Activated CD4-positive, alpha-beta T cell treated with anti-CD3 and anti-CD28 coated beads, Interleukin-2, amount 10 ng/mL, durations not matched to agents 7 days and 5 days (primary cell): Measurements from ENCODE around the gene DHRS12. TPM values are rescaled to one million over a fixed set of nuclear protein-coding genes. Genes with fewer than 3 reads are reported as not detected.
"Not testable (repeated sequence)": the region's sequence is repeated elsewhere in the genome, so short reads cannot be mapped to it uniquely, and the experiment has no call there.

ENCODE experiments used
- CTCF ChIA-PET: fragments of 350-600 bp; sonication (Branson Sonifier 250); formaldehyde crosslinking; loops from one replicate; lab custom pipeline; 2021; ENCODE audit warnings: antibody characterized with exemption; lab: Charles Lee
- POLR2A ChIA-PET: fragments of 350-600 bp; sonication (Branson Sonifier 250); formaldehyde crosslinking; loops from one replicate; lab custom pipeline; 2021; ENCODE audit warnings: antibody characterized with exemption; lab: Charles Lee
- DNase-seq: peaks from one replicate; pipeline ENCODE4 v3.0.0-alpha.2; 2020
- H3K27ac Mint-ChIP-seq: one replicate; pipeline ENCODE4 v1.8.0; 2021; ENCODE audit warnings: mild to moderate bottlenecking, moderate library complexity, mixed read lengths
- H3K27me3 Mint-ChIP-seq: one replicate; pipeline ENCODE4 v1.8.0; 2021; ENCODE audit warnings: mixed read lengths
- H3K36me3 Mint-ChIP-seq: one replicate; pipeline ENCODE4 v1.8.0; 2021; ENCODE audit warnings: low read depth, mixed read lengths
- H3K4me1 Mint-ChIP-seq: one replicate; pipeline ENCODE4 v1.8.0; 2021; ENCODE audit warnings: mixed read lengths
- H3K4me3 Mint-ChIP-seq: one replicate; pipeline ENCODE4 v1.8.0; 2021; ENCODE audit warnings: mild to moderate bottlenecking, moderate library complexity, mixed read lengths
- H3K9me3 Mint-ChIP-seq: one replicate; pipeline ENCODE4 v1.8.0; 2021; ENCODE audit warnings: mixed read lengths
- total RNA-seq, 2 experiments: library from RNA; stranded (reverse); gene quantifications; one replicate each; pipeline ENCODE4 v1.2.3, GENCODE V29; 2021

DHRS12 gene
- total RNA-seq, 2 experiments from 2014 or later = 9.5 to 9.7 TPM

- ChIA-PET CTCF (interaction anchor here (0.6 to 7.5 kb wide), 5 partner anchors 10 to 700 kb away, joined by 3 to 41 read pairs (median 3); no protein-coding TSS in a partner anchor), POLR2A (interaction anchor here (0.6 to 0.9 kb wide), 3 partner anchors 20 to 372 kb away, joined by 3 read pairs; partner anchors contain the start of genes INTS6 and TMEM272)
- no peaks in the 10 kb centered on the region for H3K27me3 Mint-ChIP-seq
- peaks cover 9% of the 10 kb centered on the region for H3K36me3 Mint-ChIP-seq
- no peaks in the 10 kb centered on the region for H3K9me3 Mint-ChIP-seq
- peaks cover 97% of the 10 kb centered on the region for H3K4me1 Mint-ChIP-seq
- peak; percentile 54 for DNase-seq
- peak overlapping the region; percentile 65 for H3K4me3 Mint-ChIP-seq
- peak overlapping the region; percentile 97 for H3K27ac Mint-ChIP-seq
Observed at GRCh38 chr13:51825165-51825592, 21.2 kb upstream of the DHRS12 start.

- Mint-ChIP-seq H3K4me1 (peaks cover 98% of the 10 kb centered on the region), H3K27ac (peak overlapping the region; percentile 97), H3K4me3 (peak overlapping the region; percentile 65)
- H3K27me3 Mint-ChIP-seq, H3K36me3 Mint-ChIP-seq, H3K9me3 Mint-ChIP-seq, DNase-seq, POLR2A ChIA-PET: not testable (repeated sequence)
- CTCF ChIA-PET = interaction anchor here (7.5 kb wide), 1 partner anchor 10 kb away, joined by 41 read pairs; no protein-coding TSS in a partner anchor
Observed at GRCh38 chr13:51824712-51825111, 20.7 kb upstream of the DHRS12 start.

- Mint-ChIP-seq H3K4me3 (peak overlapping the region; percentile 65), H3K36me3 (peaks cover 9% of the 10 kb centered on the region), H3K9me3 (no peaks in the 10 kb centered on the region), H3K27ac (peak overlapping the region; percentile 97), H3K4me1 (peaks cover 99% of the 10 kb centered on the region), H3K27me3 (no peaks in the 10 kb centered on the region)
- POLR2A ChIA-PET = no interaction called here
- CTCF ChIA-PET = interaction anchor here (1.7 to 7.5 kb wide), 2 partner anchors 8 to 9 kb away, joined by 5 to 41 read pairs; no protein-coding TSS in a partner anchor
- DNase-seq = no peak
Observed at GRCh38 chr13:51823863-51824262, 19.9 kb upstream of the DHRS12 start.

DNA sequence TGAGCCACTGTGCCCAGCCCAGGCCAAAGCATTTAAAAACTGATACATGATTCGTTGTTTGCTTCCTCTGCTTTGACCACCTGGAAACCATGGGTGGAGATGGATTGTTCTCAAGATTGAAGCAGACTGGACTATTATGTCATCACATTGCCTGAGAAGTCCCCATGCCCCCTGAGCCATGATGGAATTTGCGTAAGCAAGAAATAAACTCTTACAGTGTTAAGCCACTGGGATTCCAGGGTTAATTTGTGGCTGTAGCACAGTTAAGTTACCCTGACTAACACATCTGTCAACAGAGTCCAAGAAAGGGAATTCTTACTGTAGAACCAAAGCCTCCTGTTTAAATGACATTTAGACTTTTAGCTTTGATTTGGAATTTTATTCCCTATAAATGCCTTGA is 19.4 kb upstream of the DHRS12 start:
- H3K4me3 Mint-ChIP-seq = peak overlapping the region; percentile 65
- POLR2A ChIA-PET = no interaction called here
- H3K27me3 Mint-ChIP-seq = no peaks in the 10 kb centered on the region
- DNase-seq = no peak
- no peaks in the 10 kb centered on the region for H3K9me3 Mint-ChIP-seq
- peak overlapping the region; percentile 97 for H3K27ac Mint-ChIP-seq
- H3K4me1 Mint-ChIP-seq = peaks cover 99% of the 10 kb centered on the region
- peaks cover 9% of the 10 kb centered on the region for H3K36me3 Mint-ChIP-seq
- CTCF ChIA-PET = interaction anchor here (1.4 to 7.5 kb wide), 4 partner anchors 8 to 70 kb away, joined by 3 to 41 read pairs (median 4); no protein-coding TSS in a partner anchor

DNA sequence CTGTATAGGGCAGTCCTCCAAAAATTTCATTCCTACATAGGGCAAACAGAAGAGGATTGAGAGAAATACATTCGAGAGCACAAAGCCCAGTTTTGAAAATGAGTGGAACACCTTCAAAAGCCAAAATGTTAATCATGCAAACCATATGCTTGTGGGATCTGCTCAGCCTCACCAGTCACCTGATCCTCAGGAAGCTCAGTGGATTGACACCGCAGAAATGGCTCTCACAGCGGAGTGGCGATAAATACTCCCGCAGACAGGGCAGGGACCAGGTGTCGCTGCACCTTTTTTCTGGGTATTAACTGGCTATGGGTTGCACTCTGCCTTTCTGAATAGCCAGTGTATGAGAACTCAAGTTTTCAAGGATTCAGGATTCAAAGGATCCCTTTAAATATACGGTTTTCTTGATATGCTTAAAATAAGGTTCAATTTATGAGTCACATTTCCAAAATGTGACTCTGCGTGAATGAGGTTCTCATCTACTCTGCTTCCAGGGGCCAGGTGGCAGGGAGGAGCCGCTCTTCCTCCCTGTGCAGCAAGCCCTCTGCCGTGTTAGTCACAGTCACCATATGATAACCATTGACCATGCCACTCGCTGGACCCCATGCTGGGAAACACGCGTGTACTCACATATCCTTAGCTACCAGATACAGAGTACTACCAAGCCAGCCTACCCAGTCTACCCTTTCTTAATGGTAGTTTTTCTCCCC is 18.3 kb upstream of the DHRS12 start:
- H3K27ac Mint-ChIP-seq = peak overlapping the region; percentile 97
- CTCF ChIA-PET = interaction anchor here (0.8 to 7.5 kb wide), 6 partner anchors 8 to 71 kb away, joined by 3 to 41 read pairs (median 4); no protein-coding TSS in a partner anchor
- H3K4me1 Mint-ChIP-seq = peaks cover 97% of the 10 kb centered on the region
- DNase-seq = no peak
- H3K4me3 Mint-ChIP-seq = peak overlapping the region; percentile 56
- POLR2A ChIA-PET = no interaction called here
- peaks cover 13% of the 10 kb centered on the region for H3K36me3 Mint-ChIP-seq
- no peaks in the 10 kb centered on the region for H3K9me3 Mint-ChIP-seq
- H3K27me3 Mint-ChIP-seq = no peaks in the 10 kb centered on the region

DNA sequence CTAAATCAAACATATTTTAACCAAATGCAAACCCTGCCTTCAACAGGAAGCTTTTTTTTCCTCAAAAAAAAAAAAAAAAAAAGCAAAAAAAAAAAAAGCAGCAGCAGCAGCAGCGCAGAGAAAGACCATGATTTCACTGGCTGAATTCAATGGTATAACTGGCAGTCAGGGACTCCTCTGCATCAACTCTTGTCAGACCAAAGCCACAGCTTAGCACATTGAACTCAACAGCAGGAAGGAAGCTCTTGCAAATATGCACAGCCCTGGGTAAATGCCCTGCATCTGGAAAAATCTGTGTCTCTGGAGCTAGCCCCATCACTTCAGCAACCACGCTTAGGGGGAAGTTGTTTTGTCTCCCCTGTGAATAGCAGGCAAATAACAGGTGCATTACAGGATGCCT is 17.6 kb upstream of the DHRS12 start:
- H3K9me3 Mint-ChIP-seq = no peaks in the 10 kb centered on the region
- ChIA-PET POLR2A (no interaction called here), CTCF (interaction anchor here (0.8 to 2.0 kb wide), 3 partner anchors 13 to 71 kb away, joined by 3 to 4 read pairs (median 3); no protein-coding TSS in a partner anchor)
- H3K27ac Mint-ChIP-seq = peak overlapping the region; percentile 97
- DNase-seq = peak; percentile 55
- H3K4me1 Mint-ChIP-seq = peaks cover 94% of the 10 kb centered on the region
- no peaks in the 10 kb centered on the region for H3K27me3 Mint-ChIP-seq
- peak overlapping the region; percentile 56 for H3K4me3 Mint-ChIP-seq
- H3K36me3 Mint-ChIP-seq = peaks cover 13% of the 10 kb centered on the region

GRCh38 chr13:51820016-51820597 is 16.1 kb upstream of the DHRS12 start:
- Mint-ChIP-seq H3K27me3 (no peaks in the 10 kb centered on the region), H3K27ac (peak overlapping the region; percentile 97), H3K4me1 (peaks cover 90% of the 10 kb centered on the region), H3K36me3 (peaks cover 13% of the 10 kb centered on the region), H3K9me3 (no peaks in the 10 kb centered on the region), H3K4me3 (no peak overlapping the region)
- ChIA-PET POLR2A (no interaction called here), CTCF (interaction anchor here (1.0 to 1.3 kb wide), 2 partner anchors 8 to 258 kb away, joined by 3 to 4 read pairs; no protein-coding TSS in a partner anchor)
- no peak for DNase-seq

- POLR2A ChIA-PET = no interaction called here
- no peak for DNase-seq
- no peaks in the 10 kb centered on the region for H3K27me3 Mint-ChIP-seq
- CTCF ChIA-PET = interaction anchor here (1.0 to 1.3 kb wide), 2 partner anchors 8 to 258 kb away, joined by 3 to 4 read pairs; no protein-coding TSS in a partner anchor
- H3K36me3 Mint-ChIP-seq = peaks cover 13% of the 10 kb centered on the region
- H3K27ac Mint-ChIP-seq = peak overlapping the region; percentile 97
- peaks cover 90% of the 10 kb centered on the region for H3K4me1 Mint-ChIP-seq
- H3K4me3 Mint-ChIP-seq = no peak overlapping the region
- no peaks in the 10 kb centered on the region for H3K9me3 Mint-ChIP-seq
Observed at GRCh38 chr13:51819544-51819943, 15.6 kb upstream of the DHRS12 start.

DNA sequence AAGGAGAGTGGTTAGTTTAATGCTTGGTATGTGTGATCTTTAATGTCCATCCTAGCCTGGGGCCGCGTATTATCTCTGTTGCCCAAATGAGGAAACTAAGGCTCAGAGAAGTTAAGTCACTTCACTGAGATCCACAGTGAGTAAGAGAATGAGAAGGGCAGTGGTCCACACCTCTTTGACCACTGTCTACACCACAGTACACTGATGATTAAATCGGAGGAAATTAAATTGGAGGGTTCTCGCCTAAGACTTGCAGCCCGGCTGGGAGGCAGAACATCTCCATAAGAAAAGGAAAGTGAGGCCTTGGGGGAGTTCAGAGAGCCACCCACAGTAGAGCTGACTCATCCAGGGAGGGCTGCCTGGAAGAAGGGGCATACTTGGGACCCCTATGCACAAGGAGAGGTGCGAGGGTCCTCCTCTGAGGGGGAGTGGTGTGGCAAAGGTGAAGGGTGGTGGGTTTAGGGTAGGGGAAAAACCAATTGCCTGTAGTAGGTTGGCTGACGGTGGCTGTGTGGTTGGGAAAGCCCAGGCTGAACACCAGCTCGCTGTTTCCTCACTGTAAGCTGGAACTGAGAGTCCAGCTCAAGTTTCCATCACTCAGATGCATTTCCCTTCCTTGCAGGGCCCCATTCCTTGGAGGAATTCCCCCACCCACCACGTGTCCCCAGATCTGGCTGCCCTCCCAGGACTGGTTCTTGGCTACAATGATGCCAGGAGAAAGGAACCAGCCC is 15.0 kb upstream of the DHRS12 start:
- H3K4me3 Mint-ChIP-seq = no peak overlapping the region
- POLR2A ChIA-PET = no interaction called here

GRCh38 chr13:51818276-51818675 is 14.3 kb upstream of the DHRS12 start:
- Mint-ChIP-seq H3K27me3 (no peaks in the 10 kb centered on the region), H3K4me3 (no peak overlapping the region), H3K36me3 (peaks cover 9% of the 10 kb centered on the region), H3K4me1 (peaks cover 86% of the 10 kb centered on the region), H3K27ac (no peak overlapping the region), H3K9me3 (no peaks in the 10 kb centered on the region)
- no peak for DNase-seq
- CTCF ChIA-PET = interaction anchor here (1.2 kb wide), 1 partner anchor 10 kb away, joined by 4 read pairs; no protein-coding TSS in a partner anchor
- POLR2A ChIA-PET = no interaction called here

More for the DNA sequence above, 15.0 kb upstream of the DHRS12 start:
- H3K27ac Mint-ChIP-seq = peak overlapping the region; percentile 33
- peaks cover 89% of the 10 kb centered on the region for H3K4me1 Mint-ChIP-seq
- no peaks in the 10 kb centered on the region for H3K9me3 Mint-ChIP-seq
- H3K27me3 Mint-ChIP-seq = no peaks in the 10 kb centered on the region
- CTCF ChIA-PET = interaction anchor here (1.3 kb wide), 1 partner anchor 9 kb away, joined by 4 read pairs; no protein-coding TSS in a partner anchor
- H3K36me3 Mint-ChIP-seq = peaks cover 9% of the 10 kb centered on the region
- DNase-seq = no peak

GRCh38 chr13:51817717-51818116 is 13.8 kb upstream of the DHRS12 start:
- Mint-ChIP-seq H3K27ac (peak overlapping the region; percentile 20), H3K36me3 (peaks cover 9% of the 10 kb centered on the region), H3K9me3 (no peaks in the 10 kb centered on the region), H3K27me3 (no peaks in the 10 kb centered on the region), H3K4me1 (peaks cover 81% of the 10 kb centered on the region), H3K4me3 (no peak overlapping the region)
- DNase-seq = no peak
- POLR2A ChIA-PET = no interaction called here
- CTCF ChIA-PET = interaction anchor here (1.2 kb wide), 1 partner anchor 11 kb away, joined by 4 read pairs; no protein-coding TSS in a partner anchor

GRCh38 chr13:51816604-51817249 is 12.8 kb upstream of the DHRS12 start:
- Mint-ChIP-seq H3K4me3 (no peak overlapping the region), H3K36me3 (peaks cover 9% of the 10 kb centered on the region), H3K27ac (no peak overlapping the region), H3K4me1 (peaks cover 75% of the 10 kb centered on the region), H3K27me3 (no peaks in the 10 kb centered on the region), H3K9me3 (no peaks in the 10 kb centered on the region)
- DNase-seq = no peak
- POLR2A ChIA-PET = no interaction called here
- CTCF ChIA-PET = interaction anchor here (0.6 to 4.4 kb wide), 8 partner anchors 9 to 276 kb away, joined by 3 to 41 read pairs (median 6); partner anchors contain the start of gene TMEM272
